ENCODE data around the gene ANKRD65.
"Not testable (repeated sequence)": the region's sequence is repeated elsewhere in the genome, so short reads cannot be mapped to it uniquely, and the experiment has no call there.

Gene ANKRD65

DNA sequence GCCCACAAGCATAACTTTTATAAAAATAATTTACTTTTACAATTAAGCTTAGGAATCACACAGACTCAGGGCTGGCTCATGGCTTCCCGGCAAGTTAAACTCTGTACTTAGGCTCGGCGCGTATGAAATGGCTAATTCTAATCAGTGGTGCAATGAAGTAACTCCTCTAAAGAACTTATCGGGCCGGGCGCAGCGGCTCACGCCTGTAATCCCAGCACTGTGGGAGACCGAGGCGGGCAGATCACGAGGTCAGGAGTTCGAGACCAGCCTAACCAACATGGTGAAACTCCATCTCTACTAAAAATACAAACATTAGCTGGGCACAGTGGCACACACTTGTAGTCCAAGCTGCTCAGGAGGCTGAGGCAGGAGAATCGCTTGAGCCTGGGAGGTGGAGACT is 51.0 kb downstream of the ANKRD65 start:
- not testable (repeated sequence) for DNase-seq (ENCODE audit: low spot score)

Measured in iPS-NIHi11 (cell line).